HEK293T (cell line): ENCODE data around the gene VWA5A.

Source experiments
- CTCF ChIA-PET: fragments of 350-600 bp; formaldehyde crosslinking; extraction: SDS; loops from one replicate; lab custom pipeline; 2021; ENCODE audit warnings: antibody characterized with exemption, inconsistent platforms; lab: Yijun Ruan, JAX
- POLR2A ChIA-PET: fragments of 350-600 bp; formaldehyde crosslinking; extraction: SDS; loops from one replicate; lab custom pipeline; 2020; ENCODE audit warnings: antibody characterized with exemption, inconsistent platforms; lab: Yijun Ruan, JAX
- DNase-seq: peaks from one replicate; pipeline ENCODE4 v3.0.0; 2012; ENCODE audit warnings: mixed read lengths; ENCODE audit errors: extremely low spot score
- ARNT ChIP-seq: fragments of 450-650 bp; IDR thresholded peaks from 2 replicates; pipeline ENCODE4 v1.6.1; 2017; ENCODE audit warnings: mild to moderate bottlenecking
- BHLHE40 ChIP-seq: fragments of 450-650 bp; IDR thresholded peaks from 2 replicates; pipeline ENCODE4 v1.6.1; 2016; ENCODE audit warnings: mild to moderate bottlenecking, moderate library complexity, borderline replicate concordance
- CTBP1 ChIP-seq: fragments of 450-650 bp; IDR thresholded peaks from 2 replicates; pipeline ENCODE4 v1.6.1; 2016; ENCODE audit warnings: borderline replicate concordance
- ELF4 ChIP-seq: fragments of 450-650 bp; IDR thresholded peaks from 2 replicates; pipeline ENCODE4 v1.6.1; 2017; ENCODE audit warnings: antibody characterized with exemption
- FOXA1 ChIP-seq: fragments of 450-650 bp; IDR thresholded peaks from 2 replicates; pipeline ENCODE4 v1.6.1; 2016; ENCODE audit warnings: mild to moderate bottlenecking
- FOXK2 ChIP-seq: fragments of 450-650 bp; IDR thresholded peaks from 2 replicates; pipeline ENCODE4 v1.6.1; 2016; ENCODE audit warnings: mild to moderate bottlenecking
- FOXM1 ChIP-seq: fragments of 450-650 bp; IDR thresholded peaks from 2 replicates; pipeline ENCODE4 v1.6.1; 2017; ENCODE audit warnings: mild to moderate bottlenecking, borderline replicate concordance
- HDGF ChIP-seq: fragments of 450-650 bp; IDR thresholded peaks from 2 replicates; pipeline ENCODE4 v1.6.1; 2017; ENCODE audit warnings: antibody characterized with exemption, borderline replicate concordance
- L3MBTL2 ChIP-seq: fragments of 450-650 bp; conservative IDR thresholded peaks from 2 replicates; pipeline ENCODE4 v1.6.1; 2016; ENCODE audit warnings: mild to moderate bottlenecking
- LEF1 ChIP-seq: fragments of 450-650 bp; IDR thresholded peaks from 2 replicates; pipeline ENCODE4 v1.6.1; 2017; ENCODE audit warnings: mild to moderate bottlenecking, borderline replicate concordance
- NFRKB ChIP-seq: fragments of 450-650 bp; IDR thresholded peaks from 2 replicates; pipeline ENCODE4 v1.6.1; 2016; ENCODE audit warnings: mild to moderate bottlenecking, moderate library complexity
- SP1 ChIP-seq: fragments of 450-650 bp; IDR thresholded peaks from 2 replicates; pipeline ENCODE4 v1.6.1; 2017
- SUZ12 ChIP-seq: fragments of 450-650 bp; IDR thresholded peaks from 2 replicates; pipeline ENCODE4 v1.6.1; 2016; ENCODE audit warnings: mild to moderate bottlenecking
- TARDBP ChIP-seq: fragments of 450-650 bp; IDR thresholded peaks from 2 replicates; pipeline ENCODE4 v1.6.1; 2016
- ZNF384 ChIP-seq: fragments of 450-650 bp; IDR thresholded peaks from 2 replicates; pipeline ENCODE4 v1.6.1; 2016
- TF ChIP-seq, protein P1 (sequence below): fragments of 450-650 bp; IDR thresholded peaks from 2 replicates; pipeline ENCODE4 v1.6.1; 2016

The VWA5A gene

DNA sequence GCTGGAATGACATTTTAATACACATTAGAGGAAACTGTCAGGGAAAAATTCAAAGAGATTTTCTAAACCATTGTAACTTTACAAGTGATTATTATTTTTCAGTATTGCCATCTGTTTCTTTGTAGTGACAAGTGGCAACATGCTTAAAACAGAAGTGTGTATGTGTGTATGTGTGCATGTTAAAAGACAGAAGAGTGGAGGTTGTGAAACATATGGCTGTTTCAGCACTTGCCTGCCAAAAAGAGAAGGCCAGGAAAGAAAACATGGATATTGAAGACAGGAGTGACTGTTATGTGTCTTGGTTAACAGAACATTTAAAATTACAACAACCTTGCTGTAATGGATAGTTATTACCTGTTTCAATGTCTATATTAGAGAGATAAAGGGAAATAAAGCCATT, 24.3 kb upstream of the VWA5A start:
- ChIA-PET CTCF (no interaction called here), POLR2A (no interaction called here)
- DNase-seq = no peak
- no peak for TF ChIP-seq FOXM1
- TF ChIP-seq BHLHE40 = no peak

DNA sequence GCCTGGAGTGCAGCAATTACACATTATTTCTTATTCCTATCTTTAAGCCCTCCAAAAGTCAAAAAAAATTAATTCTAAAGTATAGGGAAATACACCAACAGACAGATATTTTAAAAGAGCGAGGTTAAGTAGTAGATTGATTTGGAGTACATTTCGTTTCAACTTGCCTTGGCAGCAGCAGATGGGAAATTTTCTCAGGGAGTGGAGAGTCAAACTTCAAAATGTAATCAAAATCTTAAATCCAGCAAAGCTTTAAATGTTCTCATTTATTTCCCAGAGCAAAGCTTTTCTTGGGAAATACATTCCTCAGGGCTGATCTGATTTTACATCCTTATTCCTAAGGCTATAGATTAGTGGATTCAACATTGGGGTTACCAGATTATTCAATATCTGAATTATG, 21.9 kb upstream of the VWA5A start:
- ChIA-PET CTCF (no interaction called here), POLR2A (no interaction called here)
- TF ChIP-seq ARNT (no peak), FOXM1 (no peak), BHLHE40 (no peak), SUZ12 (no peak), TARDBP (no peak), CTBP1 (no peak)
- TF ChIP-seq, protein P1, sequence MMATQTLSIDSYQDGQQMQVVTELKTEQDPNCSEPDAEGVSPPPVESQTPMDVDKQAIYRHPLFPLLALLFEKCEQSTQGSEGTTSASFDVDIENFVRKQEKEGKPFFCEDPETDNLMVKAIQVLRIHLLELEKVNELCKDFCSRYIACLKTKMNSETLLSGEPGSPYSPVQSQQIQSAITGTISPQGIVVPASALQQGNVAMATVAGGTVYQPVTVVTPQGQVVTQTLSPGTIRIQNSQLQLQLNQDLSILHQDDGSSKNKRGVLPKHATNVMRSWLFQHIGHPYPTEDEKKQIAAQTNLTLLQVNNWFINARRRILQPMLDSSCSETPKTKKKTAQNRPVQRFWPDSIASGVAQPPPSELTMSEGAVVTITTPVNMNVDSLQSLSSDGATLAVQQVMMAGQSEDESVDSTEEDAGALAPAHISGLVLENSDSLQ = no peak
- no peak for DNase-seq

DNA sequence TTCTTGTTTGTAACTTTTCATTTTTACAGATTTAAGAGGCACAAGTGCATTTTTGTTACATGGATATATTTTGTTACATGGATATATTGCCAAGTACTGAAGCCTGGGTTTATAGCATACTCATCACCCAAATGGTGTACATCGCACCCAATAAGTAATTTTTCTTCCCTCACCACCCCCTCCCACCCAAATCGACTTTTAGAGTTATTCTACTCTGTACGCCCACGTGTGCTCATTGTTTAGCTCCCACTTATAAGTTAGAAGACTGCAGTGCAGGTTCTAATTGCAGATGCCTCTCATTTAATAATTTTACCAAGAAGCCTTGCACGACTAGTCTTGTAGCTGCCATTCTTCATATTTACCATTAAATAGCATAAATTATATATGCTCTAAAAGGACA, 20.5 kb upstream of the VWA5A start:
- TF ChIP-seq FOXA1 = no peak
- no peak for TF ChIP-seq BHLHE40
- TF ChIP-seq CTBP1 = no peak
- no peak for TF ChIP-seq HDGF
- TF ChIP-seq FOXM1 = no peak
- TF ChIP-seq FOXK2 = no peak
- TF ChIP-seq, protein P1 = no peak
- TF ChIP-seq SUZ12 = no peak
- TF ChIP-seq ARNT = no peak
- no peak for TF ChIP-seq ZNF384
- ChIA-PET CTCF (no interaction called here), POLR2A (no interaction called here)
- DNase-seq = no peak

DNA sequence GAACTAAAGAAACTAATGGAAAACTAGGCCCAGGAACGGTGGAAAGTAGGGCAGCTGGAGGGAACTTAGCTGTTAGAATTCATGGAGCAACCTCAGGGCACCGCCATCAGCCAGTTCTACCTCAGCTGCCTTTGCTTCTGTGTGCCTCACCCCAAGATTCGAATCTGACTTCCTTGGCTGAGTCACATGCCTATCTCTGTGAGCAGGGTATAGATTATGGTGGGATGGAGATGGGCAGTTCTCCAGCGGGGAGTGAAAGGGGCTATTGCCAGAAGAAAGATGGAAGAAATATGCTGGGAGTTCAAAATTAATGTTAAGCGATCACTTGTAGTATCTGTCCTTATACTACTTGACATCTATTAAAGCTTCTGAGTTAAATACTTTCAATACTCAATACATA, 18.9 kb upstream of the VWA5A start:
- CTCF ChIA-PET = no interaction called here
- DNase-seq = no peak
- POLR2A ChIA-PET = no interaction called here
- TF ChIP-seq NFRKB = no peak
- TF ChIP-seq ELF4 = no peak
- TF ChIP-seq BHLHE40 = no peak
- no peak for TF ChIP-seq ARNT
- TF ChIP-seq HDGF = no peak
- no peak for TF ChIP-seq FOXK2
- TF ChIP-seq SP1 = no peak
- no peak for TF ChIP-seq L3MBTL2
- TF ChIP-seq, protein P1 = no peak
- no peak for TF ChIP-seq FOXA1
- no peak for TF ChIP-seq FOXM1
- TF ChIP-seq LEF1 = no peak
- TF ChIP-seq ZNF384 = no peak
- no peak for TF ChIP-seq CTBP1
- TF ChIP-seq SUZ12 = no peak
- no peak for TF ChIP-seq TARDBP

DNA sequence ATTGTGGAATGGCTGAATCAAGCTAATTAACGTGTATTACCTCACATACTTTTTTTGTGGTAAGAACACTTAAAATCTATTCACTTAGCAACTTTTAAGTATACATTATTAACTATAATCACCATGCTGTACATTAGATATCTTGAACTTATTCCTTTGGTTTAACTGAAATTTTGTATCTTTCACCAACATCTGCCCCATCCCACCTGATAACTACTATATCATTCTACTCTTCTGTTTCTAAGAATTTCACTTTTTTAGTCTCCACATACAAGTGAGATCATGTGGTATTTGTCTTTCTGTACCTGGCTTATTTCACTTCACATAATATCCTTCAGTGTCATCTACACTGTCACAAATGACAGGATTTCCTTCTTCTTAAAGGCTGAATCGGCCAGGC, 17.1 kb upstream of the VWA5A start:
- ChIA-PET POLR2A (no interaction called here), CTCF (no interaction called here)

DNA sequence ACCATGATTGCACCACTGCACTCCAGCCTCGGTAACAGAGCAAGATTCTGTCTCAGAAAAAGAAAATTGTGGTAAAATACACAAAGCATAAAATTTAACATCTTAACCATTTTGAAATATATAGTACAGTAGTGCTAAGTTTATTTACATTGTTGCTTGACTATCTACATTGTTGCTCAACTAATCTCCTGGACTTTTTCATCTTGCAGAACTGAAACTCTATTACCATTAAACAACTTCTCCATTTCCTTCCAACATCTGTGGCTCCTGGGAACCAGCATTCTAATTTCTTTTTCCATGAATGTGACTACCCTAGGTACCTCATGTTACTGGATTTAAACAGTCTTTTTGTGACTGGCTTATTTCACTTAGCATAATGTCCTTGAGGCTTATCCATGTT, 13.5 kb upstream of the VWA5A start:
- POLR2A ChIA-PET = no interaction called here
- no peak for DNase-seq
- no peak for TF ChIP-seq NFRKB
- no peak for TF ChIP-seq ZNF384
- TF ChIP-seq SP1 = no peak
- no peak for TF ChIP-seq SUZ12
- no peak for TF ChIP-seq ARNT
- no peak for TF ChIP-seq FOXA1
- TF ChIP-seq CTBP1 = no peak
- TF ChIP-seq HDGF = no peak
- CTCF ChIA-PET = no interaction called here

More for the DNA sequence above, 17.1 kb upstream of the VWA5A start:
- TF ChIP-seq ELF4 = no peak
- TF ChIP-seq, protein P1 = no peak
- TF ChIP-seq FOXK2 = no peak
- no peak for TF ChIP-seq NFRKB
- TF ChIP-seq CTBP1 = no peak
- TF ChIP-seq LEF1 = no peak
- TF ChIP-seq SUZ12 = no peak
- no peak for TF ChIP-seq BHLHE40
- TF ChIP-seq FOXA1 = no peak
- TF ChIP-seq HDGF = no peak
- TF ChIP-seq TARDBP = no peak
- DNase-seq = no peak
